Gastrocnemius medialis (tissue), 4 donors: Measurements from ENCODE around the gene SLC9A1. TPM values are rescaled to one million over a fixed set of nuclear protein-coding genes. Genes with fewer than 3 reads are reported as not detected.

Experiments
- ATAC-seq, 2 donors: fragments of 150-250 bp; one replicate each; pipeline ENCODE4 v1.9.1; 2016
- DNase-seq, 2 donors: peaks; one replicate each; pipeline ENCODE4 v3.0.0-alpha.2; 2019
- H3K27ac ChIP-seq, 4 donors: fragments of 200-600 bp; sonication (generic); 1 replicate in 1 of 4; 2 replicates in 3 of 4; pipeline ENCODE4 v1.5.1; 2016 to 2018; ENCODE audit warnings: mild to moderate bottlenecking in 2 of 4, moderate library complexity in 1 of 4
- H3K27me3 ChIP-seq, 3 donors: fragments of 200-600 bp; sonication (generic) in 2 of 3; 1 replicate in 1 of 3; 2 replicates in 2 of 3; pipeline versions ENCODE4 v1.5.1 to v1.6.0; 2016 to 2019; ENCODE audit warnings: mild to moderate bottlenecking in 1 of 3, moderate library complexity in 1 of 3
- H3K36me3 ChIP-seq, 2 donors: fragments of 200-600 bp; sonication (generic) in 1 of 2; one replicate each; pipeline ENCODE4 v1.5.1; 2017 to 2018
- H3K4me1 ChIP-seq, 2 donors: fragments of 200-600 bp; sonication (generic) in 1 of 2; one replicate each; pipeline ENCODE4 v1.5.1; 2016 to 2017; ENCODE audit warnings: mild to moderate bottlenecking in 2 of 2
- H3K4me3 ChIP-seq, 4 donors: fragments of 200-600 bp; sonication (generic) in 3 of 4; 1 replicate in 1 of 4; 2 replicates in 3 of 4; pipeline ENCODE4 v1.5.1; 2016 to 2019; ENCODE audit warnings: mild to moderate bottlenecking in 2 of 4
- H3K9me3 ChIP-seq, 3 donors: fragments of 200-600 bp; sonication (generic) in 2 of 3; 1 replicate in 1 of 3; 2 replicates in 2 of 3; pipeline ENCODE4 v1.5.1; 2016 to 2019
- POLR2A ChIP-seq, 2 donors: fragments of 450-650 bp; IDR thresholded peaks; one replicate each; pipeline ENCODE4 v1.6.1; 2017; ENCODE audit warnings: antibody characterized with exemption in 2 of 2, mild to moderate bottlenecking in 2 of 2, moderate library complexity in 2 of 2
- in situ Hi-C, 4 donors: fragments of 200-750 bp; cut with MboI; loops; one replicate each; pipeline versions ENCODE4 v1.15.0 to v1.8.0; 2017; ENCODE audit warnings: low sequenced_read_pairs in 4 of 4
- intact Hi-C: fragments of 100-400 bp; cut with DNase I; formaldehyde crosslinking; loops from one replicate; pipeline ENCODE4 v1.15.1; 2023; ENCODE audit warnings: low total_unique reads
- total RNA-seq, 4 donors: library from RNA; depleted of rRNA; stranded (reverse); fragments of >200 nt; gene quantifications; one replicate each; pipeline versions ENCODE4 v1.1.0 to v1.2.3, GENCODE V29; 2016
- TF ChIP-seq, protein P1 (sequence below), 5 experiments: fragments of 450-650 bp in 3 of 5; fragments of 200-600 bp in 2 of 5; sonication (generic) in 2 of 5; IDR thresholded peaks in 4 of 5; conservative IDR thresholded peaks in 1 of 5; 1 replicate in 4 of 5; 2 replicates in 1 of 5; pipeline ENCODE4 v1.5.1; 2016 to 2019; ENCODE audit warnings: antibody characterized with exemption in 5 of 5, mild to moderate bottlenecking in 3 of 5, moderate library complexity in 3 of 5

SLC9A1 gene
- total RNA-seq, 4 donors from 2014 or later: 2.5 to 4.3 (median 3.7) TPM

DNA sequence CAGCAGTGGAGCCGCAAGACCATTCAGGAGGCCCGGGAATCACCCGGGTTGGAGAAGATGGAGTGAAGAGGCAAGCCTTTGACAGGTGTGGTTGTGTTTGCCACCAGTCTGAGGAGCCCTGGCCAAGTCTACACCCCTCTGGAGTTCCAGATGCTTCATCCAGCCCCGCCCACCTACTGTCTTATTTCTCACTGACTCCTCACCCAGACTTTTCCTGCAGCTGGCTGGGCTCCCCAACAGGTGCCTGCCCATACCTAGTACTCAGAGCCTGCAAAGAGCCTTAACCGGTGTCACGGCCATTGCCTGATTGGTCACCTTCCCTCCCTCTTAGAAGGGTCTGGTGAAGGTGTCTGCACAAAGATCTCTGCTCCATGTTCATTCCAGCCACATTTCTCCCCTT is 16.0 kb downstream of the SLC9A1 start:
- Histone ChIP-seq H3K9me3 (no peaks in the 10 kb centered on the region), H3K27ac (peak overlapping the region; percentile 74 to 87 (median 80)), H3K36me3 (no peaks in the 10 kb centered on the region), H3K4me1 (peaks cover 79 to 93% of the 10 kb centered on the region in 2 donors), H3K4me3 (no peak overlapping the region), H3K27me3 (no peaks in the 10 kb centered on the region)
- ATAC-seq (no peak), DNase-seq (peak in 1 of 2 donors; percentile 29)
- TF ChIP-seq, protein P1, sequence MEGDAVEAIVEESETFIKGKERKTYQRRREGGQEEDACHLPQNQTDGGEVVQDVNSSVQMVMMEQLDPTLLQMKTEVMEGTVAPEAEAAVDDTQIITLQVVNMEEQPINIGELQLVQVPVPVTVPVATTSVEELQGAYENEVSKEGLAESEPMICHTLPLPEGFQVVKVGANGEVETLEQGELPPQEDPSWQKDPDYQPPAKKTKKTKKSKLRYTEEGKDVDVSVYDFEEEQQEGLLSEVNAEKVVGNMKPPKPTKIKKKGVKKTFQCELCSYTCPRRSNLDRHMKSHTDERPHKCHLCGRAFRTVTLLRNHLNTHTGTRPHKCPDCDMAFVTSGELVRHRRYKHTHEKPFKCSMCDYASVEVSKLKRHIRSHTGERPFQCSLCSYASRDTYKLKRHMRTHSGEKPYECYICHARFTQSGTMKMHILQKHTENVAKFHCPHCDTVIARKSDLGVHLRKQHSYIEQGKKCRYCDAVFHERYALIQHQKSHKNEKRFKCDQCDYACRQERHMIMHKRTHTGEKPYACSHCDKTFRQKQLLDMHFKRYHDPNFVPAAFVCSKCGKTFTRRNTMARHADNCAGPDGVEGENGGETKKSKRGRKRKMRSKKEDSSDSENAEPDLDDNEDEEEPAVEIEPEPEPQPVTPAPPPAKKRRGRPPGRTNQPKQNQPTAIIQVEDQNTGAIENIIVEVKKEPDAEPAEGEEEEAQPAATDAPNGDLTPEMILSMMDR (IDR thresholded peaks at IDR 0.05 in 4 of 5, conservative IDR thresholded peaks at IDR 0.05 in 1 of 5): no peak
- no peak for TF ChIP-seq POLR2A (IDR thresholded peaks at IDR 0.05)
- intact Hi-C loops (no loop called here), in situ Hi-C loops (no loop called here)

DNA sequence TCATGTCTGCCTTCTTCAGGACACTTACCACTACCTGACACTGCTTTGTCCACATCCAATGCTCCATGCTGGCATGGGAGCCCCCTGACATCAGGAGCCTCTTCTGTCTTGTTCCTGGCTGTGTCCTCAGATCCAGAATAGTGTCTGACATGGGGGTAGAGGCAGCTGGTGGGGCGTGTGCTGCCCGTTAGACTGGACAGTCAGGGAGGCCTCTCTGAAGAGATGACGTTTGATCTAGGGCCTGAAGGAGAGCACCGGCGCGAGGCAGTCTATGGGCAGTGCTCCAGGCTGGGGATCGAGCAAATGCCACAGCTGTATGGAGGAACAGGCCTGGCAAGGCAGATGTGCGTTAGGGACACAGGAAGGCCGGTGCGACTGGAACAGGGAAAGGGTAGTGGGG is 16.6 kb downstream of the SLC9A1 start:
- in situ Hi-C loops: no loop called here
- peak in 1 of 2 donors; percentile 68 for DNase-seq
- H3K27ac ChIP-seq: peak overlapping the region; percentile 74 to 87 (median 80)

DNA sequence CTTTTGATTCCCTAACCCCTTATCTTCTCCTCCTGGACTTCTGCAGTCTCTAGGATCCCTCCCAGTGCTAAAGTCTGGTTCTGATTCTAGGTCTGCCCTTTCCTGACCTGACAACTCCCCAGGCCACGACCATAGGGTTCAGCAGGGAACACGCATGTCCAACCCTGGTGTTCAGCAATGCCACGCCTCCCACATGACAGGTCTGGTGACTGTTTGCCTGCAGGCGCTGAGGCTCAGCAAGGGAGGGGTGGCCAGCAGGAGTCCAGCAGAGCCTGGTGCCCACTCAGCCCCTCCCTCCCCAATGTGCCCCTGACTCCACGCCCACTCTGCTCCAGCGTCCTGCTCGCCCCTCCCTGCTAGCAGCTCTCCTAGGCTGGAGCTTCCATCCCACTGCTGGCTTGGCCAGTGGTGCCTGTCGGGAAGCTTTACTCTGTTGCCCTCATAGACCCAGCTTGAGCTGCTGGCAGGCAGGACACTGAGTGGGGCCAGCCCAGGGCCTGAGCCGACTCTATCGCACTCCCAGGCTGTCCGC is 17.3 kb downstream of the SLC9A1 start:
- Histone ChIP-seq H3K27ac (peak overlapping the region; percentile 74 to 87 (median 80)), H3K36me3 (no peaks in the 10 kb centered on the region), H3K4me3 (no peak overlapping the region), H3K4me1 (peaks cover 75 to 87% of the 10 kb centered on the region in 2 donors), H3K9me3 (no peaks in the 10 kb centered on the region), H3K27me3 (no peaks in the 10 kb centered on the region)
- no peak for TF ChIP-seq POLR2A (IDR thresholded peaks at IDR 0.05)
- TF ChIP-seq, protein P1 (IDR thresholded peaks at IDR 0.05 in 4 of 5, conservative IDR thresholded peaks at IDR 0.05 in 1 of 5): no peak
- DNase-seq: peak; percentile 32 to 63
- intact Hi-C loops: no loop called here
- in situ Hi-C loops: no loop called here
- peak in 1 of 2 donors; percentile 23 for ATAC-seq

More for the DNA sequence above, 16.6 kb downstream of the SLC9A1 start:
- TF ChIP-seq POLR2A (IDR thresholded peaks at IDR 0.05): no peak
- TF ChIP-seq, protein P1 (IDR thresholded peaks at IDR 0.05 in 4 of 5, conservative IDR thresholded peaks at IDR 0.05 in 1 of 5): no peak
- Histone ChIP-seq H3K4me3 (no peak overlapping the region), H3K36me3 (no peaks in the 10 kb centered on the region), H3K4me1 (peaks cover 76 to 90% of the 10 kb centered on the region in 2 donors), H3K27me3 (no peaks in the 10 kb centered on the region), H3K9me3 (no peaks in the 10 kb centered on the region)
- peak; percentile 25 to 51 for ATAC-seq
- intact Hi-C loops: no loop called here

DNA sequence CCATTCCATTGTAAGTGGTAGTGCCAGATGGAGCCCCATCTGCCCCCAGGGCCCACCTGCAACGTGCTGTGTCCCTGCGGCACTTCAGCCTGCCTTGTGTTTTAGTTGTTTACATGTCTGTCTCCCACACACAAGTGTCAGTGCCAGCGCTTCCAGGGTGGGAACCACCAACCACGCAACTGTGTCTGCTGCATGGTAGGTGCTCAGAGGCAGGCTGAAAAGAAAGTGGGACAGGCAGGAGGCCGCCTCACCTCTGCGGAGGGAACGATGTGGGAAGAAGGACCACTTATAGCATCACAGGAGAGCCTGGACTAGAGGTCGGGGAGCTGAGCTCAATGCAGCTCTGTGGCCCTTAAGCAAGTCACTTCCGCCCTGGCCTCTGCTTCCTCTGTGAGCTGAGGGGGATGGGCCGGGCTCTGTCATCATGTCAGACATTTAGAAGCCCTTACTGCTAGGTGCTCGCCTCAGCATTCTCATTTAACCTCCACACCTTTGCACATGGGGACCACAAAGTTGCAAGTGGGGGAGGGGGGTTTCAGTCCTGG is 17.9 kb downstream of the SLC9A1 start:
- DNase-seq (peak in 1 of 2 donors; percentile 46), ATAC-seq (no peak)
- no peak for TF ChIP-seq POLR2A (IDR thresholded peaks at IDR 0.05)
- TF ChIP-seq, protein P1 (IDR thresholded peaks at IDR 0.05 in 4 of 5, conservative IDR thresholded peaks at IDR 0.05 in 1 of 5): no peak
- Histone ChIP-seq H3K27me3 (no peaks in the 10 kb centered on the region), H3K4me1 (peaks cover 75 to 82% of the 10 kb centered on the region in 2 donors), H3K36me3 (no peaks in the 10 kb centered on the region), H3K9me3 (no peaks in the 10 kb centered on the region), H3K27ac (peak overlapping the region; percentile 74 to 87 (median 80)), H3K4me3 (no peak overlapping the region)
- intact Hi-C loops: no loop called here
- in situ Hi-C loops: no loop called here
